CD1c-positive myeloid dendritic cell (primary cell): ENCODE measurements around the gene KLRC3.
"Not testable (repeated sequence)": the region's sequence is repeated elsewhere in the genome, so short reads cannot be mapped to it uniquely, and the experiment has no call there.

Source experiments
- DNase-seq: peaks from one replicate; pipeline ENCODE4 v3.0.0-alpha.2; 2016; ENCODE audit errors: extremely low spot score

The KLRC3 gene

GRCh38 chr12:10420334-10420733 is at the start of gene KLRC3:
KLRC3 (minus strand) TSS chr12:10420595; CDS start chr12:10420550, 45 bp downstream.
- not testable (repeated sequence) for DNase-seq

GRCh38 chr12:10469701-10470100 is 49.3 kb upstream of the KLRC3 start:
- DNase-seq, result no peak

GRCh38 chr12:10466311-10466710 is 45.9 kb upstream of the KLRC3 start:
- no peak for DNase-seq

GRCh38 chr12:10457760-10458159 is 37.4 kb upstream of the KLRC3 start:
- no peak for DNase-seq

- DNase-seq, result no peak
Measured at GRCh38 chr12:10456856-10457255, 36.5 kb upstream of the KLRC3 start.

GRCh38 chr12:10455766-10456165 is 35.4 kb upstream of the KLRC3 start:
- DNase-seq, result no peak

- no peak for DNase-seq
Measured at GRCh38 chr12:10454531-10454930, 34.1 kb upstream of the KLRC3 start.

- no peak for DNase-seq
Measured at GRCh38 chr12:10453156-10453555, 32.8 kb upstream of the KLRC3 start, which contains the start of gene KLRC1. KLRC1 (minus strand) TSS chr12:10453377; CDS start chr12:10451156, 2,221 bp downstream.

- no peak for DNase-seq
Measured at GRCh38 chr12:10448236-10448635, 27.8 kb upstream of the KLRC3 start.

GRCh38 chr12:10446052-10446451 is 25.7 kb upstream of the KLRC3 start:
- DNase-seq, result not testable (repeated sequence)

- DNase-seq, result not testable (repeated sequence)
Measured at GRCh38 chr12:10441144-10441543, 20.7 kb upstream of the KLRC3 start.

- DNase-seq, result not testable (repeated sequence)
Measured at GRCh38 chr12:10439608-10440274, 19.3 kb upstream of the KLRC3 start.

GRCh38 chr12:10437601-10438000 is 17.2 kb upstream of the KLRC3 start:
- DNase-seq, result not testable (repeated sequence)

GRCh38 chr12:10435816-10436215 is 15.4 kb upstream of the KLRC3 start, which contains the start of gene KLRC2:
KLRC2 (minus strand) TSS chr12:10436010; CDS start chr12:10435986, 24 bp downstream.
- DNase-seq, result peak; percentile 9

- DNase-seq, result not testable (repeated sequence)
Measured at GRCh38 chr12:10430623-10431022, 10.2 kb upstream of the KLRC3 start.

- DNase-seq, result not testable (repeated sequence)
Measured at GRCh38 chr12:10425938-10426337, 5.5 kb upstream of the KLRC3 start.

- DNase-seq, result not testable (repeated sequence)
Measured at GRCh38 chr12:10424260-10424899, 4.0 kb upstream of the KLRC3 start.

GRCh38 chr12:10422159-10422558 is 1.8 kb upstream of the KLRC3 start:
- not testable (repeated sequence) for DNase-seq

GRCh38 chr12:10409392-10409791 is 11.0 kb downstream of the KLRC3 start, which contains the start of gene KLRC4:
KLRC4 (minus strand) TSS chr12:10409757; CDS start chr12:10409575, 182 bp downstream.
- peak; percentile 21 for DNase-seq

- DNase-seq, result no peak
Measured at GRCh38 chr12:10408842-10409241, 11.6 kb downstream of the KLRC3 start.

- peak; percentile 81 for DNase-seq
Measured at GRCh38 chr12:10406725-10407124, 13.7 kb downstream of the KLRC3 start.

- DNase-seq, result no peak
Measured at GRCh38 chr12:10405294-10405693, 15.1 kb downstream of the KLRC3 start.

- no peak for DNase-seq
Measured at GRCh38 chr12:10404798-10405197, 15.6 kb downstream of the KLRC3 start.
